ENCODE results near the gene RPS6KA2. TPM values are rescaled to one million over a fixed set of nuclear protein-coding genes. Genes with fewer than 3 reads are reported as not detected.

RPS6KA2 gene
- total RNA-seq, 4 donors from 2014 or later = 12.1 to 116 (median 26.4) TPM

- H3K9me3 ChIP-seq = no peaks in the 10 kb centered on the region
- H3K27ac ChIP-seq = no peak overlapping the region
- H3K4me1 ChIP-seq = no peaks in the 10 kb centered on the region
- H3K36me3 ChIP-seq = peaks cover 0 to 10% (median 0%) of the 10 kb centered on the region in 3 donors
- no peak overlapping the region for H3K4me3 ChIP-seq
- no peaks in the 10 kb centered on the region for H3K27me3 ChIP-seq
- DNase-seq = no peak
- TF ChIP-seq POLR2A (IDR thresholded peaks at IDR 0.05) = no peak
- TF ChIP-seq CTCF (IDR thresholded peaks at IDR 0.05) = no peak
Observed at GRCh38 chr6:166483026-166483425, 144.0 kb downstream of the RPS6KA2 start.

- H3K36me3 ChIP-seq = peaks cover 0 to 3% (median 0%) of the 10 kb centered on the region in 3 donors
Observed at GRCh38 chr6:166478782-166479592, 148.1 kb downstream of the RPS6KA2 start.

GRCh38 chr6:166477647-166478365 lies 149.2 kb downstream of the RPS6KA2 start:
- peak in 2 of 3 donors; percentile 42 to 51 for DNase-seq

More at GRCh38 chr6:166478782-166479592, 148.1 kb downstream of the RPS6KA2 start:
- Histone ChIP-seq H3K27ac (no peak overlapping the region), H3K9me3 (no peaks in the 10 kb centered on the region), H3K27me3 (no peaks in the 10 kb centered on the region), H3K4me1 (no peaks in the 10 kb centered on the region), H3K4me3 (no peak overlapping the region)
- TF ChIP-seq CTCF (IDR thresholded peaks at IDR 0.05) (no peak), POLR2A (IDR thresholded peaks at IDR 0.05) (no peak)
- peak in 2 of 3 donors; percentile 28 to 33 for DNase-seq

GRCh38 chr6:166476634-166477215 lies 150.3 kb downstream of the RPS6KA2 start:
- DNase-seq = peak in 1 of 3 donors; percentile 28
- peaks cover 0 to 3% (median 0%) of the 10 kb centered on the region in 3 donors for H3K36me3 ChIP-seq
- no peak overlapping the region for H3K27ac ChIP-seq
- H3K4me3 ChIP-seq = no peak overlapping the region
- no peak for TF ChIP-seq POLR2A (IDR thresholded peaks at IDR 0.05)
- TF ChIP-seq CTCF (IDR thresholded peaks at IDR 0.05) = no peak
- H3K27me3 ChIP-seq = no peaks in the 10 kb centered on the region
- no peaks in the 10 kb centered on the region for H3K9me3 ChIP-seq
- no peaks in the 10 kb centered on the region for H3K4me1 ChIP-seq

More at GRCh38 chr6:166477647-166478365, 149.2 kb downstream of the RPS6KA2 start:
- H3K4me1 ChIP-seq = no peaks in the 10 kb centered on the region
- peaks cover 0 to 3% (median 0%) of the 10 kb centered on the region in 3 donors for H3K36me3 ChIP-seq
- no peak for TF ChIP-seq POLR2A (IDR thresholded peaks at IDR 0.05)
- no peak for TF ChIP-seq CTCF (IDR thresholded peaks at IDR 0.05)
- no peak overlapping the region for H3K27ac ChIP-seq
- no peaks in the 10 kb centered on the region for H3K27me3 ChIP-seq
- H3K4me3 ChIP-seq = no peak overlapping the region
- no peaks in the 10 kb centered on the region for H3K9me3 ChIP-seq

GRCh38 chr6:166476061-166476591 lies 150.9 kb downstream of the RPS6KA2 start:
- Histone ChIP-seq H3K36me3 (peaks cover 0 to 3% (median 0%) of the 10 kb centered on the region in 3 donors), H3K27ac (no peak overlapping the region), H3K4me1 (no peaks in the 10 kb centered on the region), H3K4me3 (no peak overlapping the region), H3K27me3 (no peaks in the 10 kb centered on the region), H3K9me3 (no peaks in the 10 kb centered on the region)
- DNase-seq = peak in 2 of 3 donors; percentile 19 to 29
- TF ChIP-seq POLR2A (IDR thresholded peaks at IDR 0.05) = no peak
- TF ChIP-seq CTCF (IDR thresholded peaks at IDR 0.05) = no peak

Measured in Peyer's patch (tissue), 4 donors.